Calu3 (cell line): ENCODE measurements around the gene HP1BP3. TPM values are rescaled to one million over a fixed set of nuclear protein-coding genes. Genes with fewer than 3 reads are reported as not detected.

Experiments
- BruUV-seq: library from RNA; stranded (reverse); fragments of 400-500 nt; replicated peaks from 2 replicates; lab custom pipeline; 2021; lab: Mats Ljungman, UMichigan
- CTCF ChIA-PET: fragments of 300-600 bp; sonication (Branson Sonifier 250); formaldehyde crosslinking; loops from one replicate; lab custom pipeline; 2022; ENCODE audit warnings: antibody characterized with exemption; lab: Charles Lee
- DNase-seq: peaks from one replicate; pipeline ENCODE4 v3.0.0; 2022
- H3K27ac Mint-ChIP-seq: one replicate; pipeline ENCODE4 v1.8.0; 2022; ENCODE audit warnings: mixed read lengths; ENCODE audit not compliant: unreplicated experiment
- H3K27me3 Mint-ChIP-seq: one replicate; pipeline ENCODE4 v1.8.0; 2022; ENCODE audit warnings: mixed read lengths; ENCODE audit not compliant: unreplicated experiment
- H3K36me3 Mint-ChIP-seq: one replicate; pipeline ENCODE4 v1.8.0; 2022; ENCODE audit warnings: mild to moderate bottlenecking, moderate library complexity, mixed read lengths; ENCODE audit not compliant: insufficient read depth, unreplicated experiment
- H3K4me1 Mint-ChIP-seq: one replicate; pipeline ENCODE4 v1.8.0; 2022; ENCODE audit warnings: mild to moderate bottlenecking, low read depth, mixed read lengths; ENCODE audit not compliant: unreplicated experiment
- H3K4me3 Mint-ChIP-seq: one replicate; pipeline ENCODE4 v1.8.0; 2022; ENCODE audit warnings: mild to moderate bottlenecking, low read depth, moderate library complexity, mixed read lengths; ENCODE audit not compliant: unreplicated experiment
- H3K9me3 Mint-ChIP-seq: one replicate; pipeline ENCODE4 v1.8.0; 2022; ENCODE audit warnings: low read depth, mixed read lengths; ENCODE audit not compliant: unreplicated experiment
- CTCF ChIP-seq: fragments of 200-600 bp; IDR thresholded peaks from one replicate; pipeline ENCODE4 v1.8.0; 2022; ENCODE audit warnings: antibody characterized with exemption; ENCODE audit not compliant: unreplicated experiment
- intact Hi-C: fragments of 100-400 bp; cut with micrococcal nuclease; formaldehyde crosslinking; loops from one replicate; pipeline ENCODE4 v1.10.0; 2022; ENCODE audit not compliant: unreplicated experiment
- total RNA-seq: library from RNA; stranded (reverse); gene quantifications from 2 replicates; pipeline ENCODE4 v1.2.3, GENCODE V29; 2022

The HP1BP3 gene
- total RNA-seq, 1 experiment from 2014 or later = 247 TPM

GRCh38 chr1:20770314-20771087 is 16.6 kb downstream of the HP1BP3 start:
- peaks cover 30% of the 10 kb centered on the region for H3K36me3 Mint-ChIP-seq
- DNase-seq = no peak
- no peaks in the 10 kb centered on the region for H3K9me3 Mint-ChIP-seq
- BruUV-seq = no TSS peak
- no peaks in the 10 kb centered on the region for H3K27me3 Mint-ChIP-seq
- H3K4me3 Mint-ChIP-seq = no peak overlapping the region
- intact Hi-C loops = no loop called here
- TF ChIP-seq CTCF = no peak
- H3K4me1 Mint-ChIP-seq = no peaks in the 10 kb centered on the region
- CTCF ChIA-PET = no interaction called here
- no peak overlapping the region for H3K27ac Mint-ChIP-seq

GRCh38 chr1:20767271-20767670 is 19.8 kb downstream of the HP1BP3 start:
- CTCF ChIA-PET = no interaction called here
- no peak overlapping the region for H3K4me3 Mint-ChIP-seq
- peaks cover 53% of the 10 kb centered on the region for H3K36me3 Mint-ChIP-seq

GRCh38 chr1:20763417-20763816 is 23.7 kb downstream of the HP1BP3 start:
- no peak for TF ChIP-seq CTCF
- Mint-ChIP-seq H3K4me1 (no peaks in the 10 kb centered on the region), H3K9me3 (no peaks in the 10 kb centered on the region), H3K27me3 (no peaks in the 10 kb centered on the region), H3K4me3 (no peak overlapping the region), H3K36me3 (peaks cover 68% of the 10 kb centered on the region), H3K27ac (no peak overlapping the region)
- BruUV-seq = no TSS peak
- no peak for DNase-seq
- intact Hi-C loops = no loop called here
- CTCF ChIA-PET = no interaction called here

More at GRCh38 chr1:20767271-20767670, 19.8 kb downstream of the HP1BP3 start:
- H3K27me3 Mint-ChIP-seq = no peaks in the 10 kb centered on the region
- no TSS peak for BruUV-seq
- DNase-seq = no peak
- no peak for TF ChIP-seq CTCF
- H3K27ac Mint-ChIP-seq = no peak overlapping the region
- no peaks in the 10 kb centered on the region for H3K4me1 Mint-ChIP-seq
- H3K9me3 Mint-ChIP-seq = no peaks in the 10 kb centered on the region
- intact Hi-C loops = no loop called here

GRCh38 chr1:20760322-20760721 is 26.8 kb downstream of the HP1BP3 start:
- DNase-seq = no peak
- H3K27me3 Mint-ChIP-seq = no peaks in the 10 kb centered on the region
- H3K36me3 Mint-ChIP-seq = peaks cover 63% of the 10 kb centered on the region
- CTCF ChIA-PET = no interaction called here
- TF ChIP-seq CTCF = no peak
- H3K4me1 Mint-ChIP-seq = no peaks in the 10 kb centered on the region
- no peak overlapping the region for H3K4me3 Mint-ChIP-seq
- BruUV-seq = no TSS peak
- no peak overlapping the region for H3K27ac Mint-ChIP-seq
- H3K9me3 Mint-ChIP-seq = no peaks in the 10 kb centered on the region
- intact Hi-C loops = no loop called here
